Neural progenitor cell (in vitro differentiated cells): ENCODE data around the gene WDR7. TPM values are rescaled to one million over a fixed set of nuclear protein-coding genes. Genes with fewer than 3 reads are reported as not detected.

Experiments
- DNase-seq: peaks from one replicate; pipeline ENCODE4 v3.0.0-alpha.2; 2016; ENCODE audit warnings: low spot score
- H2AFZ ChIP-seq: fragments of 200-600 bp; sonication (generic); replicated peaks from 2 replicates; pipeline ENCODE4 v1.6.1; 2016; ENCODE audit warnings: antibody characterized with exemption
- H3F3A ChIP-seq: fragments of 200-600 bp; sonication (generic); 2 replicates; pipeline ENCODE4 v1.6.1; 2016; ENCODE audit warnings: antibody characterized with exemption, low read depth
- H3K27ac ChIP-seq: fragments of 200-600 bp; sonication (generic); 2 replicates; pipeline ENCODE4 v1.5.1; 2016; ENCODE audit warnings: mild to moderate bottlenecking
- H3K27me3 ChIP-seq: fragments of 200-600 bp; sonication (generic); 2 replicates; pipeline ENCODE4 v1.6.1; 2016; ENCODE audit warnings: mild to moderate bottlenecking, moderate library complexity
- H3K36me3 ChIP-seq: fragments of 200-600 bp; sonication (generic); 2 replicates; pipeline ENCODE4 v1.5.1; 2016
- H3K4me1 ChIP-seq: fragments of 200-600 bp; sonication (generic); 2 replicates; pipeline ENCODE4 v1.6.1; 2016; ENCODE audit warnings: mixed run types
- H3K4me2 ChIP-seq: fragments of 200-600 bp; sonication (generic); 2 replicates; pipeline ENCODE4 v1.6.1; 2016
- H3K4me3 ChIP-seq: fragments of 200-600 bp; sonication (generic); 2 replicates; pipeline ENCODE4 v1.5.1; 2016
- H3K79me2 ChIP-seq: fragments of 200-600 bp; sonication (generic); 2 replicates; pipeline ENCODE4 v1.6.1; 2016; ENCODE audit warnings: low read depth
- H3K9ac ChIP-seq: fragments of 200-600 bp; sonication (generic); 2 replicates; pipeline ENCODE4 v1.6.1; 2016
- H3K9me3 ChIP-seq: fragments of 200-600 bp; sonication (generic); 2 replicates; pipeline ENCODE4 v1.5.1; 2016; ENCODE audit warnings: low read depth
- H4K20me1 ChIP-seq: fragments of 200-600 bp; sonication (generic); 2 replicates; pipeline ENCODE4 v1.6.1; 2016; ENCODE audit warnings: low read depth
- H3K27ac Mint-ChIP-seq: 3 replicates; pipeline ENCODE4 v1.8.0; 2021; ENCODE audit warnings: mixed read lengths
- H3K27me3 Mint-ChIP-seq: 2 replicates; pipeline ENCODE4 v1.8.0; 2022; ENCODE audit warnings: low read depth, mild to moderate bottlenecking, inconsistent platforms, moderate library complexity, mixed read lengths; ENCODE audit not compliant: insufficient read depth
- H3K36me3 Mint-ChIP-seq: 3 replicates; pipeline ENCODE4 v1.8.0; 2021; ENCODE audit warnings: mixed read lengths
- H3K4me1 Mint-ChIP-seq: 3 replicates; pipeline ENCODE4 v1.8.0; 2021; ENCODE audit warnings: mixed read lengths
- H3K4me3 Mint-ChIP-seq: 3 replicates; pipeline ENCODE4 v1.8.0; 2021; ENCODE audit warnings: mild to moderate bottlenecking, moderate library complexity, mixed read lengths
- H3K9me3 Mint-ChIP-seq: 3 replicates; pipeline ENCODE4 v1.8.0; 2020; ENCODE audit warnings: mixed read lengths
- EZH2 ChIP-seq: fragments of 200-600 bp; sonication (generic); IDR thresholded peaks from 2 replicates; pipeline ENCODE4 v1.6.1; 2017; ENCODE audit warnings: antibody characterized with exemption, mild to moderate bottlenecking, moderate library complexity
- EZH2phosphoT487 ChIP-seq: fragments of 200-600 bp; sonication (generic); IDR thresholded peaks from 2 replicates; pipeline ENCODE4 v1.6.1; 2017; ENCODE audit warnings: antibody characterized with exemption
- total RNA-seq: library from RNA; depleted of rRNA; stranded (reverse); fragments of >200 nt; gene quantifications from 2 replicates; pipeline ENCODE4 v1.2.3, GENCODE V29; 2015; ENCODE audit warnings: low replicate concordance
- TF ChIP-seq, protein P1 (sequence below): fragments of 200-600 bp; sonication (generic); IDR thresholded peaks from 2 replicates; pipeline ENCODE4 v1.5.1; 2017; ENCODE audit warnings: antibody characterized with exemption, mild to moderate bottlenecking

WDR7 gene
- total RNA-seq, 1 donor from 2014 or later, result 12.3 TPM

DNA sequence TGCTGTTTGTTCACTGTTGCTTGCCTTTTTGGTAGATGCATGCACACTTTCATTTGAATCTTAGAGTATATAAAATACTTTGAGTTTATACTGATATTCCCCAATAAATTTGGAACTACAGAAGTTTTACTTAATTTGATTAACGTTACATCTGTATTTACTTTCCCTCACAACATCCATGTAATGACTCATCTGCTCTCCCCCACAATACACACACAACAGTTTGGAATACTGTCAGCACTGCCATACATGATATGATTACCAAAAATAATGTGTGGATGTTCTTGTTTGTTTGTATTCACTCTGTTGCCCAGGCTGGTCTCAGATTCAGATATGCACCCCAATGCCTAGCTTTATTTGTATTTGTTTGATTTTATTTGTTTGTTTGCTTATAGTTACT is 144.2 kb downstream of the WDR7 start:
- Histone ChIP-seq H3K4me1 (no peaks in the 10 kb centered on the region), H3K36me3 (no peaks in the 10 kb centered on the region), H3K4me2 (no peak overlapping the region), H3K27me3 (no peaks in the 10 kb centered on the region), H3F3A (no peaks in the 10 kb centered on the region), H3K79me2 (no peaks in the 10 kb centered on the region), H3K9ac (no peak overlapping the region), H3K9me3 (no peaks in the 10 kb centered on the region), H3K4me3 (no peak overlapping the region), H3K27ac (no peak overlapping the region), H2AFZ (no peak overlapping the region), H4K20me1 (no peaks in the 10 kb centered on the region)
- TF ChIP-seq EZH2phosphoT487 (no peak), EZH2 (no peak)
- TF ChIP-seq, protein P1, sequence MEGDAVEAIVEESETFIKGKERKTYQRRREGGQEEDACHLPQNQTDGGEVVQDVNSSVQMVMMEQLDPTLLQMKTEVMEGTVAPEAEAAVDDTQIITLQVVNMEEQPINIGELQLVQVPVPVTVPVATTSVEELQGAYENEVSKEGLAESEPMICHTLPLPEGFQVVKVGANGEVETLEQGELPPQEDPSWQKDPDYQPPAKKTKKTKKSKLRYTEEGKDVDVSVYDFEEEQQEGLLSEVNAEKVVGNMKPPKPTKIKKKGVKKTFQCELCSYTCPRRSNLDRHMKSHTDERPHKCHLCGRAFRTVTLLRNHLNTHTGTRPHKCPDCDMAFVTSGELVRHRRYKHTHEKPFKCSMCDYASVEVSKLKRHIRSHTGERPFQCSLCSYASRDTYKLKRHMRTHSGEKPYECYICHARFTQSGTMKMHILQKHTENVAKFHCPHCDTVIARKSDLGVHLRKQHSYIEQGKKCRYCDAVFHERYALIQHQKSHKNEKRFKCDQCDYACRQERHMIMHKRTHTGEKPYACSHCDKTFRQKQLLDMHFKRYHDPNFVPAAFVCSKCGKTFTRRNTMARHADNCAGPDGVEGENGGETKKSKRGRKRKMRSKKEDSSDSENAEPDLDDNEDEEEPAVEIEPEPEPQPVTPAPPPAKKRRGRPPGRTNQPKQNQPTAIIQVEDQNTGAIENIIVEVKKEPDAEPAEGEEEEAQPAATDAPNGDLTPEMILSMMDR, result no peak
- Mint-ChIP-seq H3K4me1 (no peaks in the 10 kb centered on the region), H3K4me3 (no peak overlapping the region), H3K27ac (no peak overlapping the region), H3K9me3 (no peaks in the 10 kb centered on the region), H3K36me3 (peaks cover 3% of the 10 kb centered on the region), H3K27me3 (no peaks in the 10 kb centered on the region)
- no peak for DNase-seq

DNA sequence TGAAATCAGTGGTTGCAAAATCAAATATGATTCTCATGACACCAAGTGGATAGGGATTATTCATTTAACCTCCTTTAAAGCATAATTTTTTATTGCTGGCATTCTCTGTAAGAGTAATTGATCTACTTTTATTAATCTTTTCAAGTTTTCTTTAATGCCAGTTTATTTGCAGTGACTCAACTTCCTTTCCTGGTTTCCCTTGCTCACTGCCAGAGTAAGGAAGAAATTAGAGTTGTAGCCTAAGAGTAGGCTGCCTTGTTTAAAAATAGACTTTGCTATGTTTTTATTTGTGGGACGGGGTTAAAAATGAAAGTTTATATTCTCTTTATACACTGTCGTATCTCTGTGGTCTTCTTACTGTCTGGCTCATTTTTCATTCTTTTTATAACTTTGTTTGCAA is 148.6 kb downstream of the WDR7 start:
- Histone ChIP-seq H4K20me1 (no peaks in the 10 kb centered on the region), H3K4me1 (no peaks in the 10 kb centered on the region), H3K9me3 (no peaks in the 10 kb centered on the region), H3F3A (no peaks in the 10 kb centered on the region), H3K27me3 (no peaks in the 10 kb centered on the region), H3K4me2 (no peak overlapping the region), H3K79me2 (no peaks in the 10 kb centered on the region), H3K4me3 (no peak overlapping the region), H2AFZ (no peak overlapping the region), H3K9ac (no peak overlapping the region), H3K27ac (no peak overlapping the region), H3K36me3 (no peaks in the 10 kb centered on the region)
- Mint-ChIP-seq H3K4me1 (no peaks in the 10 kb centered on the region), H3K27me3 (no peaks in the 10 kb centered on the region), H3K9me3 (no peaks in the 10 kb centered on the region), H3K36me3 (peaks cover 3% of the 10 kb centered on the region), H3K27ac (no peak overlapping the region), H3K4me3 (no peak overlapping the region)
- no peak for TF ChIP-seq EZH2phosphoT487
- TF ChIP-seq, protein P1, result no peak
- TF ChIP-seq EZH2, result no peak
- DNase-seq, result no peak

DNA sequence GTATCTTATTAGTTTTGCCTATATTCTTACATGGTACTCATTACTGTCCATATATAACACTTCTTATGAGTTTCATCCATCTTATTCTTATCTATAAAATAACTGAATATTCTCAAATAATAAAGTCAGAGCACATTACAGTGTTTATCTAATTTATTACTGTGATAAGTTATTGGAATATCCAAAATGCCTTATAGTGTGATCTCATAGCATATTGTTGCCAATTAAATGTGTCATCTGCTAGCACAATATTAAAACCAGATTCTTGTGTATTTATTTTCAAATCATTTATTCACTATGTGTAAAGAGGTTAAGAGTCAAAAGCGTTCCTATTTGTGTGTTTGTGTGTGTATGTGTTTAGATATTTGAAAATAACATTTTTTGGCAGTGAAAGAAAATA is 151.9 kb downstream of the WDR7 start:
- Mint-ChIP-seq H3K27me3 (no peaks in the 10 kb centered on the region), H3K9me3 (no peaks in the 10 kb centered on the region), H3K36me3 (peaks cover 6% of the 10 kb centered on the region), H3K27ac (no peak overlapping the region), H3K4me3 (no peak overlapping the region), H3K4me1 (no peaks in the 10 kb centered on the region)
- Histone ChIP-seq H3K36me3 (no peaks in the 10 kb centered on the region), H2AFZ (no peak overlapping the region), H3K79me2 (no peaks in the 10 kb centered on the region), H3K27ac (no peak overlapping the region), H3K27me3 (no peaks in the 10 kb centered on the region), H3F3A (no peaks in the 10 kb centered on the region), H3K4me2 (no peak overlapping the region), H3K4me3 (no peak overlapping the region), H3K9ac (no peak overlapping the region), H3K9me3 (no peaks in the 10 kb centered on the region), H3K4me1 (no peaks in the 10 kb centered on the region), H4K20me1 (no peaks in the 10 kb centered on the region)
- TF ChIP-seq EZH2phosphoT487 (no peak), EZH2 (no peak)
- TF ChIP-seq, protein P1, result no peak
- DNase-seq, result no peak
